Esophagus muscularis mucosa (tissue), 3 donors: ENCODE measurements around the gene BMP6.

Experiments
- POLR2AphosphoS5 ChIP-seq, 2 donors: sonication (generic); formaldehyde crosslinking; IDR thresholded peaks; one replicate each; pipeline ENCODE4 v1.6.1; 2017; ENCODE audit warnings: antibody characterized with exemption in 2 of 2
- TF ChIP-seq, protein P1 (sequence below), 3 experiments: fragments of 200-600 bp in 2 of 3; fragments of 450-650 bp in 1 of 3; sonication (generic) in 2 of 3; IDR thresholded peaks; one replicate each; pipeline ENCODE4 v1.5.1; 2017 to 2019; ENCODE audit warnings: antibody characterized with exemption in 3 of 3, mild to moderate bottlenecking in 2 of 3, moderate library complexity in 1 of 3

DNA sequence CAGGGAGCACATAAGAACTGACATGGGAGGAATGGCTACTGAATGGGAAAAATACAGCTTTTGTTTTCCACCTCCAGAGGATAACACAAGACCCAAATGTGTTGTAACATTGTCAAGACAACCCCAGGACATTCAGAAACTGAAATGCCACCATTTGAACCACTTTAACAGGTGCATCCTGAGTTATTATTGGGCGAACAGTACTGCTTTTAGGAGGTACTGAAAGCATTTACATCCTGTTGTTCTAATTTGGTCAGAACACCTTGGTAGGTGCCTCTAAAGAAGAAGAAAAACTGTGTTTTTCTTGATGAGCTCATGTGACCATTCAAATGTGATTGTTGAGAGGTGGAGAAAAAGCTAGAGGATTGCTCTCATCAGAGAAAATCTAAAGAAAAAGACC lies 191.1 kb downstream of the BMP6 start:
- TF ChIP-seq POLR2AphosphoS5 (IDR thresholded peaks at IDR 0.05), result no peak
- TF ChIP-seq, protein P1, sequence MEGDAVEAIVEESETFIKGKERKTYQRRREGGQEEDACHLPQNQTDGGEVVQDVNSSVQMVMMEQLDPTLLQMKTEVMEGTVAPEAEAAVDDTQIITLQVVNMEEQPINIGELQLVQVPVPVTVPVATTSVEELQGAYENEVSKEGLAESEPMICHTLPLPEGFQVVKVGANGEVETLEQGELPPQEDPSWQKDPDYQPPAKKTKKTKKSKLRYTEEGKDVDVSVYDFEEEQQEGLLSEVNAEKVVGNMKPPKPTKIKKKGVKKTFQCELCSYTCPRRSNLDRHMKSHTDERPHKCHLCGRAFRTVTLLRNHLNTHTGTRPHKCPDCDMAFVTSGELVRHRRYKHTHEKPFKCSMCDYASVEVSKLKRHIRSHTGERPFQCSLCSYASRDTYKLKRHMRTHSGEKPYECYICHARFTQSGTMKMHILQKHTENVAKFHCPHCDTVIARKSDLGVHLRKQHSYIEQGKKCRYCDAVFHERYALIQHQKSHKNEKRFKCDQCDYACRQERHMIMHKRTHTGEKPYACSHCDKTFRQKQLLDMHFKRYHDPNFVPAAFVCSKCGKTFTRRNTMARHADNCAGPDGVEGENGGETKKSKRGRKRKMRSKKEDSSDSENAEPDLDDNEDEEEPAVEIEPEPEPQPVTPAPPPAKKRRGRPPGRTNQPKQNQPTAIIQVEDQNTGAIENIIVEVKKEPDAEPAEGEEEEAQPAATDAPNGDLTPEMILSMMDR (IDR thresholded peaks at IDR 0.05), result no peak
